HepG2 (cell line): ENCODE measurements around the gene ITCH. TPM values are rescaled to one million over a fixed set of nuclear protein-coding genes. Genes with fewer than 3 reads are reported as not detected.
A peak's percentile ranks its signal among the peaks of the same experiment; 100 is the strongest.

Experiments used
- CCDC6 ChIP-seq: sonication (generic); formaldehyde crosslinking; IDR thresholded peaks from 2 replicates; pipeline ENCODE4 v1.8.1; 2022; ENCODE audit warnings: mild to moderate bottlenecking, missing genetic modification reagents, moderate library complexity
- HOXA7 ChIP-seq: sonication (generic); formaldehyde crosslinking; IDR thresholded peaks from 2 replicates; pipeline ENCODE4 v1.8.1; 2022; ENCODE audit warnings: mild to moderate bottlenecking, missing genetic modification reagents, moderate library complexity
- ONECUT2 ChIP-seq: sonication (generic); formaldehyde crosslinking; IDR thresholded peaks from 2 replicates; pipeline ENCODE4 v1.4.0; 2020; ENCODE audit warnings: missing genetic modification reagents
- PAX8 ChIP-seq: sonication (generic); formaldehyde crosslinking; IDR thresholded peaks from 2 replicates; pipeline ENCODE4 v1.8.0; 2022; ENCODE audit warnings: mild to moderate bottlenecking, missing genetic modification reagents, borderline replicate concordance
- TARDBP ChIP-seq: sonication (generic); formaldehyde crosslinking; IDR thresholded peaks from 2 replicates; pipeline ENCODE4 v1.8.0; 2022; ENCODE audit warnings: mild to moderate bottlenecking, missing genetic modification reagents
- U2AF2 ChIP-seq: fragments of 200-400 bp; formaldehyde crosslinking; IDR thresholded peaks from 2 replicates; pipeline ENCODE4 v1.6.1; 2017; ENCODE audit warnings: low read depth, mild to moderate bottlenecking, low read length
- ZKSCAN8 ChIP-seq: IDR thresholded peaks from 2 replicates; pipeline ENCODE4 v1.6.1; 2016; ENCODE audit warnings: borderline replicate concordance, missing genetic modification reagents, missing compliant biosample characterization
- ZNF264 ChIP-seq: sonication (generic); formaldehyde crosslinking; IDR thresholded peaks from 2 replicates; pipeline ENCODE4 v1.4.0; 2020; ENCODE audit warnings: missing genetic modification reagents
- ZNF343 ChIP-seq: sonication (generic); formaldehyde crosslinking; IDR thresholded peaks from 2 replicates; pipeline ENCODE4 v1.4.0; 2020; ENCODE audit warnings: mild to moderate bottlenecking, missing genetic modification reagents
- ZNF652 ChIP-seq: IDR thresholded peaks from 2 replicates; pipeline ENCODE4 v1.6.1; 2016; ENCODE audit warnings: low read depth, borderline replicate concordance
- ZZZ3 ChIP-seq: sonication (generic); formaldehyde crosslinking; IDR thresholded peaks from 2 replicates; pipeline ENCODE4 v1.4.0; 2020; ENCODE audit warnings: missing genetic modification reagents, mild to moderate bottlenecking, borderline replicate concordance
- polyA plus RNA-seq, 8 experiments: library from polyadenylated mRNA; depleted of rRNA in 3 of 8; stranded (reverse) in 7 of 8; unstranded in 1 of 8; fragments of >200 nt; fragmentation: Illumina TruSeq in 4 of 8; extraction: Trizol in 4 of 8; gene quantifications; 2 replicates each; pipeline versions ENCODE4 v1.2.1 to v1.2.3, GENCODE V29; 2011 to 2016; ENCODE audit warnings: low read depth in 4 of 8, missing spikeins in 1 of 8, mixed read lengths in 1 of 8; ENCODE audit not compliant: insufficient read depth in 1 of 8
- total RNA-seq, 5 experiments: library from RNA; depleted of rRNA; stranded (reverse); fragments of >200 nt; fragmentation: Illumina TruSeq; extraction: Trizol; gene quantifications; 2 replicates each; pipeline ENCODE4 v1.2.3, GENCODE V29; 2016; ENCODE audit warnings: low read depth in 1 of 5
- TF ChIP-seq, protein P1 (sequence below): sonication (generic); formaldehyde crosslinking; IDR thresholded peaks from 2 replicates; pipeline ENCODE4 v1.5.0; 2020; ENCODE audit warnings: missing genetic modification reagents, mild to moderate bottlenecking, borderline replicate concordance
- TF ChIP-seq, protein P2 (sequence below): sonication (generic); formaldehyde crosslinking; IDR thresholded peaks from 2 replicates; pipeline ENCODE4 v1.4.0; 2020; ENCODE audit warnings: missing genetic modification reagents, borderline replicate concordance
- TF ChIP-seq, protein P3 (sequence below): IDR thresholded peaks from 2 replicates; pipeline ENCODE4 v1.6.1; 2016; ENCODE audit warnings: mild to moderate bottlenecking
- TF ChIP-seq, protein P4 (sequence below): sonication (generic); formaldehyde crosslinking; IDR thresholded peaks from 2 replicates; pipeline ENCODE4 v1.8.1; 2023; ENCODE audit warnings: mild to moderate bottlenecking, missing genetic modification reagents
- TF ChIP-seq, protein P5 (sequence below): IDR thresholded peaks from 2 replicates; pipeline ENCODE4 v1.6.1; 2018; ENCODE audit warnings: missing genetic modification reagents
- TF ChIP-seq, protein P6 (sequence below): sonication (generic); formaldehyde crosslinking; IDR thresholded peaks from 2 replicates; pipeline ENCODE4 v1.8.0; 2022; ENCODE audit warnings: missing genetic modification reagents, mild to moderate bottlenecking, moderate library complexity, borderline replicate concordance

ITCH gene
- total and polyA plus RNA-seq, 2 of the 13 experiments (the other 11 are each of a cell fraction or from before 2014, with no cell fraction given), result 20.5 to 112 TPM

DNA sequence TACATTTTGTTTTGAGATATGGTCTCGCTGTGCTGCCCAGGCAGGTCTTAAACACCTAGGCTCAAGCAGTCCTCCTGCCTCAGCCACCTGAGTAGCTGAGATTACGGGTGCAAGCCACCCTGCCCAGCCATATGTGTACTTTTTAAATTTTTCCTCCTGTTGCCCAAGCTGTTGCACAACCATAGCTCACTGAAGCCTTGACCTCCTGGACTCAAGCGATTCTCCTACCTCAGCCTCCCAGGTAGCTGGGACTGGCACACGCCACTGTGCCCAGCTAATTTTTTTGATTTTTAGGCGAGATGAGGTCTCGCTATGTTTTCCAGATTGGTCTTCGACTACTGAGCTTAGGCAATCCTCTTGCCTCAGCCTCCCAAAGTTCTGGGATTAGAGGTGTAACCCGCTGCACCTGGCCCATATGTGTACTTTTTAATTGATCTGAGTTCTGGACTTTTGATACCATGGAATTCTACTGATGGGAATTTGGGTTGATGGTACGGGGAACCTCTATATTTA is 44.9 kb downstream of the ITCH start (continued):
- TF ChIP-seq, protein P1, sequence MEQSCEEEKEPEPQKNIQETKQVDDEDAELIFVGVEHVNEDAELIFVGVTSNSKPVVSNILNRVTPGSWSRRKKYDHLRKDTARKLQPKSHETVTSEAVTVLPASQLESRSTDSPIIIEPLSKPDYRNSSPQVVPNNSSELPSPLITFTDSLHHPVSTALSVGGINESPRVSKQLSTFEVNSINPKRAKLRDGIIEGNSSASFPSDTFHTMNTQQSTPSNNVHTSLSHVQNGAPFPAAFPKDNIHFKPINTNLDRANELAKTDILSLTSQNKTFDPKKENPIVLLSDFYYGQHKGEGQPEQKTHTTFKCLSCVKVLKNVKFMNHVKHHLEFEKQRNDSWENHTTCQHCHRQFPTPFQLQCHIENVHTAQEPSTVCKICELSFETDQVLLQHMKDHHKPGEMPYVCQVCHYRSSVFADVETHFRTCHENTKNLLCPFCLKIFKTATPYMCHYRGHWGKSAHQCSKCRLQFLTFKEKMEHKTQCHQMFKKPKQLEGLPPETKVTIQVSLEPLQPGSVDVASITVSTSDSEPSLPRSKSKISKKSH (CRISPR knock-in tag), result no peak
- TF ChIP-seq ONECUT2 (CRISPR knock-in tag) (peak; percentile 75), TARDBP (CRISPR knock-in tag) (peak; percentile 99), CCDC6 (CRISPR knock-in tag) (peak; percentile 77; the same call in 1 of the 2 replicates), ZNF264 (CRISPR knock-in tag) (peak; percentile 97), ZKSCAN8 (CRISPR knock-in tag) (peak; percentile 97; the same call in 1 of the 2 replicates), ZNF343 (CRISPR knock-in tag) (peak; percentile 45; the same call in 1 of the 2 replicates), U2AF2 (no peak), PAX8 (CRISPR knock-in tag) (no peak), ZZZ3 (CRISPR knock-in tag) (0 out of 2 replicates have a peak, but pooled peaks have one; percentile 70), ZNF652 (CRISPR knock-in tag) (peak; percentile 63; the same call in 1 of the 2 replicates), HOXA7 (no peak)
- TF ChIP-seq, protein P2, sequence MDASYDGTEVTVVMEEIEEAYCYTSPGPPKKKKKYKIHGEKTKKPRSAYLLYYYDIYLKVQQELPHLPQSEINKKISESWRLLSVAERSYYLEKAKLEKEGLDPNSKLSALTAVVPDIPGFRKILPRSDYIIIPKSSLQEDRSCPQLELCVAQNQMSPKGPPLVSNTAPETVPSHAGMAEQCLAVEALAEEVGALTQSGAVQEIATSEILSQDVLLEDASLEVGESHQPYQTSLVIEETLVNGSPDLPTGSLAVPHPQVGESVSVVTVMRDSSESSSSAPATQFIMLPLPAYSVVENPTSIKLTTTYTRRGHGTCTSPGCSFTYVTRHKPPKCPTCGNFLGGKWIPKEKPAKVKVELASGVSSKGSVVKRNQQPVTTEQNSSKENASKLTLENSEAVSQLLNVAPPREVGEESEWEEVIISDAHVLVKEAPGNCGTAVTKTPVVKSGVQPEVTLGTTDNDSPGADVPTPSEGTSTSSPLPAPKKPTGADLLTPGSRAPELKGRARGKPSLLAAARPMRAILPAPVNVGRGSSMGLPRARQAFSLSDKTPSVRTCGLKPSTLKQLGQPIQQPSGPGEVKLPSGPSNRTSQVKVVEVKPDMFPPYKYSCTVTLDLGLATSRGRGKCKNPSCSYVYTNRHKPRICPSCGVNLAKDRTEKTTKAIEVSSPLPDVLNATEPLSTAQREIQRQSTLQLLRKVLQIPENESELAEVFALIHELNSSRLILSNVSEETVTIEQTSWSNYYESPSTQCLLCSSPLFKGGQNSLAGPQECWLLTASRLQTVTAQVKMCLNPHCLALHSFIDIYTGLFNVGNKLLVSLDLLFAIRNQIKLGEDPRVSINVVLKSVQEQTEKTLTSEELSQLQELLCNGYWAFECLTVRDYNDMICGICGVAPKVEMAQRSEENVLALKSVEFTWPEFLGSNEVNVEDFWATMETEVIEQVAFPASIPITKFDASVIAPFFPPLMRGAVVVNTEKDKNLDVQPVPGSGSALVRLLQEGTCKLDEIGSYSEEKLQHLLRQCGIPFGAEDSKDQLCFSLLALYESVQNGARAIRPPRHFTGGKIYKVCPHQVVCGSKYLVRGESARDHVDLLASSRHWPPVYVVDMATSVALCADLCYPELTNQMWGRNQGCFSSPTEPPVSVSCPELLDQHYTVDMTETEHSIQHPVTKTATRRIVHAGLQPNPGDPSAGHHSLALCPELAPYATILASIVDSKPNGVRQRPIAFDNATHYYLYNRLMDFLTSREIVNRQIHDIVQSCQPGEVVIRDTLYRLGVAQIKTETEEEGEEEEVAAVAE (CRISPR knock-in tag), result 0 out of 2 replicates have a peak, but pooled peaks have one; percentile 67
- TF ChIP-seq, protein P3, sequence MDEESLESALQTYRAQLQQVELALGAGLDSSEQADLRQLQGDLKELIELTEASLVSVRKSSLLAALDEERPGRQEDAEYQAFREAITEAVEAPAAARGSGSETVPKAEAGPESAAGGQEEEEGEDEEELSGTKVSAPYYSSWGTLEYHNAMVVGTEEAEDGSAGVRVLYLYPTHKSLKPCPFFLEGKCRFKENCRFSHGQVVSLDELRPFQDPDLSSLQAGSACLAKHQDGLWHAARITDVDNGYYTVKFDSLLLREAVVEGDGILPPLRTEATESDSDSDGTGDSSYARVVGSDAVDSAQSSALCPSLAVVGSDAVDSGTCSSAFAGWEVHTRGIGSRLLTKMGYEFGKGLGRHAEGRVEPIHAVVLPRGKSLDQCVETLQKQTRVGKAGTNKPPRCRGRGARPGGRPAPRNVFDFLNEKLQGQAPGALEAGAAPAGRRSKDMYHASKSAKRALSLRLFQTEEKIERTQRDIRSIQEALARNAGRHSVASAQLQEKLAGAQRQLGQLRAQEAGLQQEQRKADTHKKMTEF (CRISPR knock-in tag), result peak; percentile 96; the same call in 1 of the 2 replicates
- TF ChIP-seq, protein P4, sequence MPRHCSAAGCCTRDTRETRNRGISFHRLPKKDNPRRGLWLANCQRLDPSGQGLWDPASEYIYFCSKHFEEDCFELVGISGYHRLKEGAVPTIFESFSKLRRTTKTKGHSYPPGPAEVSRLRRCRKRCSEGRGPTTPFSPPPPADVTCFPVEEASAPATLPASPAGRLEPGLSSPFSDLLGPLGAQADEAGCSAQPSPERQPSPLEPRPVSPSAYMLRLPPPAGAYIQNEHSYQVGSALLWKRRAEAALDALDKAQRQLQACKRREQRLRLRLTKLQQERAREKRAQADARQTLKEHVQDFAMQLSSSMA (CRISPR knock-in tag), result peak; percentile 73; the same call in 1 of the 2 replicates
- TF ChIP-seq, protein P5, sequence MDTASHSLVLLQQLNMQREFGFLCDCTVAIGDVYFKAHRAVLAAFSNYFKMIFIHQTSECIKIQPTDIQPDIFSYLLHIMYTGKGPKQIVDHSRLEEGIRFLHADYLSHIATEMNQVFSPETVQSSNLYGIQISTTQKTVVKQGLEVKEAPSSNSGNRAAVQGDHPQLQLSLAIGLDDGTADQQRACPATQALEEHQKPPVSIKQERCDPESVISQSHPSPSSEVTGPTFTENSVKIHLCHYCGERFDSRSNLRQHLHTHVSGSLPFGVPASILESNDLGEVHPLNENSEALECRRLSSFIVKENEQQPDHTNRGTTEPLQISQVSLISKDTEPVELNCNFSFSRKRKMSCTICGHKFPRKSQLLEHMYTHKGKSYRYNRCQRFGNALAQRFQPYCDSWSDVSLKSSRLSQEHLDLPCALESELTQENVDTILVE, result peak; percentile 93
- TF ChIP-seq, protein P6, sequence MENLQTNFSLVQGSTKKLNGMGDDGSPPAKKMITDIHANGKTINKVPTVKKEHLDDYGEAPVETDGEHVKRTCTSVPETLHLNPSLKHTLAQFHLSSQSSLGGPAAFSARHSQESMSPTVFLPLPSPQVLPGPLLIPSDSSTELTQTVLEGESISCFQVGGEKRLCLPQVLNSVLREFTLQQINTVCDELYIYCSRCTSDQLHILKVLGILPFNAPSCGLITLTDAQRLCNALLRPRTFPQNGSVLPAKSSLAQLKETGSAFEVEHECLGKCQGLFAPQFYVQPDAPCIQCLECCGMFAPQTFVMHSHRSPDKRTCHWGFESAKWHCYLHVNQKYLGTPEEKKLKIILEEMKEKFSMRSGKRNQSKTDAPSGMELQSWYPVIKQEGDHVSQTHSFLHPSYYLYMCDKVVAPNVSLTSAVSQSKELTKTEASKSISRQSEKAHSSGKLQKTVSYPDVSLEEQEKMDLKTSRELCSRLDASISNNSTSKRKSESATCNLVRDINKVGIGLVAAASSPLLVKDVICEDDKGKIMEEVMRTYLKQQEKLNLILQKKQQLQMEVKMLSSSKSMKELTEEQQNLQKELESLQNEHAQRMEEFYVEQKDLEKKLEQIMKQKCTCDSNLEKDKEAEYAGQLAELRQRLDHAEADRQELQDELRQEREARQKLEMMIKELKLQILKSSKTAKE (CRISPR knock-in tag), result peak; percentile 51; the same call in 1 of the 2 replicates
